Activated B cell treated with CpG ODN at 0.5 μM for 24 hours (primary cell): Measurements from ENCODE around the gene MFSD2A. TPM values are rescaled to one million over a fixed set of nuclear protein-coding genes. Genes with fewer than 3 reads are reported as not detected.
"Not testable (repeated sequence)": the region's sequence is repeated elsewhere in the genome, so short reads cannot be mapped to it uniquely, and the experiment has no call there.

ENCODE experiments used
- ATAC-seq: fragments of 200-7000 bp; cut with Tn5 transposase; one replicate; pipeline ENCODE4 v1.10.0; 2021; ENCODE audit warnings: low read depth, mild to moderate bottlenecking, moderate library complexity
- CTCF ChIA-PET: fragments of 350-600 bp; sonication (Branson Sonifier 250); formaldehyde crosslinking; loops from one replicate; lab custom pipeline; 2021; ENCODE audit warnings: antibody characterized with exemption; lab: Charles Lee
- POLR2A ChIA-PET: fragments of 350-600 bp; sonication (Branson Sonifier 250); formaldehyde crosslinking; loops from one replicate; lab custom pipeline; 2021; ENCODE audit warnings: antibody characterized with exemption; lab: Charles Lee
- DNase-seq: peaks from one replicate; pipeline ENCODE4 v3.0.0; 2022
- H3K27ac Mint-ChIP-seq: one replicate; pipeline ENCODE4 v1.8.0; 2020; ENCODE audit warnings: mixed read lengths
- H3K27me3 Mint-ChIP-seq: one replicate; pipeline ENCODE4 v1.8.0; 2021; ENCODE audit warnings: mixed read lengths
- H3K36me3 Mint-ChIP-seq: one replicate; pipeline ENCODE4 v1.8.0; 2021; ENCODE audit warnings: low read depth, mixed read lengths
- H3K4me1 Mint-ChIP-seq: one replicate; pipeline ENCODE4 v1.8.0; 2021; ENCODE audit warnings: mixed read lengths
- H3K4me3 Mint-ChIP-seq: one replicate; pipeline ENCODE4 v1.8.0; 2020; ENCODE audit warnings: mild to moderate bottlenecking, mixed read lengths
- H3K9me3 Mint-ChIP-seq: one replicate; pipeline ENCODE4 v1.8.0; 2020; ENCODE audit warnings: mixed read lengths
- CTCF ChIP-seq: fragments of 200-600 bp; IDR thresholded peaks from one replicate; pipeline ENCODE4 v1.8.0; 2022; ENCODE audit warnings: antibody characterized with exemption, mild to moderate bottlenecking
- intact Hi-C: fragments of 100-400 bp; cut with micrococcal nuclease; formaldehyde crosslinking; loops from one replicate; pipeline ENCODE4 v1.15.1; 2024
- total RNA-seq: library from RNA; stranded (reverse); gene quantifications from 2 replicates; pipeline ENCODE4 v1.2.3, GENCODE V29; 2022

MFSD2A gene
- total RNA-seq, 1 donor from 2014 or later = 36.0 TPM

DNA sequence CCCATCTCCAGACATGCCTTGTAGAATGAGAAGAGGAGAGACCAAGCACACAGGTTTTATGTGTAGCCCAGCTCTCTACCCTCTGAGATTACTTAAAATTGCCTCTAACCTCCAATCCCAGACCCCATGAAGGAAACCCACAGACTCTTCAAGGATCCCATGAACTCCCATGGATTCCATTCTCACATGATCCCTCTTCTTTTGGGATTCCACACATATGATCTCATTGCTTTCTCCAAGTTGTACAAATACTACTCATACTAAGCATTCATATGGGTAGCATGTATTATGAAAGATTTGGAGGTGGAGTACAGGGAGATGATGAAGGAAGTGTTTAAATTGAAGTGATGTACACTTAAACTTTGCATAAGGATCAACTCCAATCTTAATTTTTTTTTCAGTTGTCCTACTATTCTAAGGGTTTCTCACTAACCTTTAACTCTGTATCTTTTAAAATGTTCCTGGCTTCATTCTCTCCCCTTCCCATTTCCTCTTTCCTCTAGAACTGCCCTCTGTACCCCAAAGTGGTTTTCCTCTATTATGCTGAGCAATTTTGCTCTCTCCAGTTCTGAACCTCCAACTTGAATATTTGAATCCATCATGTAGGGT, 41.6 kb downstream of the MFSD2A start:
- Mint-ChIP-seq H3K9me3 (no peaks in the 10 kb centered on the region), H3K4me1 (peaks cover 32% of the 10 kb centered on the region), H3K36me3 (no peaks in the 10 kb centered on the region), H3K27me3 (no peaks in the 10 kb centered on the region), H3K27ac (no peak overlapping the region), H3K4me3 (peak overlapping the region; percentile 1)
- POLR2A ChIA-PET = interaction anchor here (0.6 to 1.5 kb wide), 2 partner anchors 27 to 986 kb away, joined by 3 to 4 read pairs; no protein-coding TSS in a partner anchor
- ATAC-seq (no peak), DNase-seq (no peak)
- TF ChIP-seq CTCF = no peak
- intact Hi-C loops = no loop called here
- CTCF ChIA-PET = interaction anchor here (0.9 to 1.2 kb wide), 3 partner anchors 37 to 77 kb away, joined by 3 to 7 read pairs (median 5); no protein-coding TSS in a partner anchor

DNA sequence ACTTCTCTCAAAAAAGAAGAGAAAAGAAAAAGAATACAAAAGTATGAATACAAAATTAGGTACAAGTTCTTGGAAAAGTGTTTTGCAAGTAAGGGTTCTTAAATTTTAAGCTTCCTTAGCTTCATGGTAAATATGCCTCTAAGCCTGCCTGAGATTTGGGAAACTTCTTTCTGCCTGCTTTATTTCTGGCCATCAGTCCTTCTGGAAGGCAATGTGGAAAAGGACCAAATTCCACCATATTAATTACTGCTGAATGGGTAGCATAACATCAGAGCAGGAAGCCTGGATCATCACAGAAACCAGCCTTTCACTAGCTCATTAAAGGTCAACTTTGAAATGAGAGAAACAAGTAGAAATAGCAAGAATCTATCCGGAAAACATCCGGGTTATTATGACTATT, 46.5 kb downstream of the MFSD2A start:
- DNase-seq (no peak), ATAC-seq (no peak)
- ChIA-PET CTCF (interaction anchor here (1.6 to 2.0 kb wide), 4 partner anchors 28 to 38 kb away, joined by 3 to 9 read pairs (median 6); no protein-coding TSS in a partner anchor), POLR2A (interaction anchor here (0.7 to 4.1 kb wide), 6 partner anchors 8 to 716 kb away, joined by 3 to 33 read pairs (median 4); partner anchors contain the start of gene CAP1)
- no peak for TF ChIP-seq CTCF
- intact Hi-C loops = no loop called here
- Mint-ChIP-seq H3K4me3 (no peak overlapping the region), H3K27me3 (no peaks in the 10 kb centered on the region), H3K27ac (no peak overlapping the region), H3K36me3 (no peaks in the 10 kb centered on the region), H3K4me1 (peaks cover 60% of the 10 kb centered on the region), H3K9me3 (peaks cover 6% of the 10 kb centered on the region)

- peaks cover 63% of the 10 kb centered on the region for H3K4me1 Mint-ChIP-seq
- H3K27ac Mint-ChIP-seq = peak overlapping the region; percentile 59
- H3K4me3 Mint-ChIP-seq = peak overlapping the region; percentile 67
- H3K27me3 Mint-ChIP-seq = no peaks in the 10 kb centered on the region
- H3K9me3 Mint-ChIP-seq = peaks cover 6% of the 10 kb centered on the region
- ChIA-PET CTCF (no interaction called here), POLR2A (interaction anchor here (0.9 to 4.1 kb wide), 3 partner anchors 30 to 48 kb away, joined by 3 to 33 read pairs (median 5); partner anchors contain the start of genes CAP1 and MFSD2A)
- H3K36me3 Mint-ChIP-seq = no peaks in the 10 kb centered on the region
- no peak for TF ChIP-seq CTCF
- DNase-seq (no peak), ATAC-seq (peak; percentile 82)
- intact Hi-C loops = loop anchor here (1.0 to 2.0 kb wide), 2 partner anchors 11 to 37 kb away; partner anchors contain the start of gene CAP1
Measured at GRCh38 chr1:40003156-40004093, 48.5 kb downstream of the MFSD2A start.

DNA sequence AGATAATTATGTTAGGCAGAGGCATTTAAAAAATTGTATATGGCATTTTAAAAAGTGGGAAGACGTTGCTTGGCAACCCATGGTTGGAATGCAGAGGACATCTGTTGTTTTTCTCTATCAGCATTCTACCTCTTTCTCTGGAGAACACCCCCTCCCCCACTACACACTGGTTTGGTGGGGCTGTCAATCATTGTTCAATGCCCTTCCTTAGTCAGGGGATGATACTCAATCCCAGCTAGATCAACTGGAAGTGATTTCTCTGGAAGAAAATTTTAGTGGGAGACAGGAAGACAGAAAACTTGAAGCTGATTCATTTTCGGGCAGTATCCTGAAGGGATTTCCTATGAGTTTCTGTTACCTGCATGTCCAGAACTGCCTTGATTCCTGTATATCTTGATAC, 49.9 kb downstream of the MFSD2A start:
- no peaks in the 10 kb centered on the region for H3K27me3 Mint-ChIP-seq
- DNase-seq (no peak), ATAC-seq (no peak)
- ChIA-PET POLR2A (interaction anchor here (1.1 kb wide), 1 partner anchor 49 kb away, joined by 3 read pairs; the partner anchor contains the start of gene MFSD2A), CTCF (interaction anchor here (0.9 kb wide), 1 partner anchor 28 kb away, joined by 3 read pairs; no protein-coding TSS in a partner anchor)
- H3K4me1 Mint-ChIP-seq = peaks cover 67% of the 10 kb centered on the region
- TF ChIP-seq CTCF = no peak
- no peaks in the 10 kb centered on the region for H3K36me3 Mint-ChIP-seq
- H3K27ac Mint-ChIP-seq = no peak overlapping the region
- intact Hi-C loops = no loop called here
- no peak overlapping the region for H3K4me3 Mint-ChIP-seq
- H3K9me3 Mint-ChIP-seq = peaks cover 6% of the 10 kb centered on the region

DNA sequence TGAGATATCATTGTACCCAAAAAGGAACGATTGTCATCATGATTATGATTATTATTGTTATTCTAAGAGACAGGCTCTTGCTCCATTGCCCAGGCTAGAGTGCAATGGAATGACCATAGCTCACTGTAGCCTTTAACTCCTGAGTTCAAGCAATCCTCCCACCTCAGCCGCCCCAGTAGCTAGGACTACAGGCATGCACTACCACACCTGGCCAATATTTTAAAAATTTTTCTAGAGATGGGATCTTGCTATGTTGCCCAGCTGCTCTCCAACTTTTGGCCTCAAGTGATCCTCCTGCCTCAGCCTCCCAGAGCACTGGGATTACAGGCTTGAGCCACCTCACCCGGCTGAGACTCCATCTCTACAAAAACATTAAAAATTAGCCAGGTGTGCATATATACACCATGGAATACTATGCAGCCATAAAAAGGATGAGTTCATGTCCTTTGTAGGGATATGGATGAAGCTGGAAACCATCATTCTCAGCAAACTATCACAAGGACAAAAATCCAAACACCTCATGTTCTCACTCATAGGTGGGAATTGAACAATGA, 52.6 kb downstream of the MFSD2A start:
- CTCF ChIA-PET, H3K36me3 Mint-ChIP-seq, H3K27ac Mint-ChIP-seq, DNase-seq, intact Hi-C loops, H3K9me3 Mint-ChIP-seq, H3K4me3 Mint-ChIP-seq, H3K27me3 Mint-ChIP-seq, ATAC-seq: not testable (repeated sequence)
- peaks cover 47% of the 10 kb centered on the region for H3K4me1 Mint-ChIP-seq
- POLR2A ChIA-PET = interaction anchor here (0.6 kb wide), 1 partner anchor 373 kb away, joined by 3 read pairs; no protein-coding TSS in a partner anchor
